GM21786 (cell line): ENCODE data around the gene TIGD1.
"Not testable (repeated sequence)": the region's sequence is repeated elsewhere in the genome, so short reads cannot be mapped to it uniquely, and the experiment has no call there.

Experiments
- ATAC-seq: cut with Tn5 transposase; IDR thresholded peaks from one replicate; pipeline ENCODE4 v1.9.1; 2021; ENCODE audit not compliant: unreplicated experiment

The TIGD1 gene

GRCh38 chr2:232571026-232571474 lies 20.7 kb upstream of the TIGD1 start:
- no peak for ATAC-seq

- ATAC-seq: not testable (repeated sequence)
Observed at GRCh38 chr2:232570481-232570880, 20.1 kb upstream of the TIGD1 start.

- no peak for ATAC-seq
Observed at GRCh38 chr2:232569541-232569940, 19.2 kb upstream of the TIGD1 start.

GRCh38 chr2:232568161-232568560 lies 17.8 kb upstream of the TIGD1 start:
- no peak for ATAC-seq

DNA sequence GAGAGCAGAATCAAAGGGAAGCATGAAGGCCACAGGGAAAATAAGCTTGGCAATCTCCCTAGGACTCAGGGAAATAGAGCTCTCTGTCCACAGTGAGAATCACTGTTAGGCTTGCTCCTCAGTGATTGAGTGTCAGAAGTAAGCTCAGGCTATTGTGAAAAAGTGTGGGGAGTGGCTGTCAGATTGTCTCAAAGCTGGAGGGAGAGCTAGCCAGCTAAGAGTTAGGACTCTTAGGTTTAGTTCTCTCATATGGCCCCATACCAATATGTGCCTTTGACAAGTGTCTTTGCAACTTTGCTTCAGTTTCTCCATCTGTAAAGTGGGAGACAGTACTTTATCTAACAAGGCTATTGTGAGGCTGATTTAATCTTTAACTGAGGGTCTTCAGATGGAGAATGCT lies 17.4 kb upstream of the TIGD1 start:
- no peak for ATAC-seq

GRCh38 chr2:232563580-232563979 lies 13.2 kb upstream of the TIGD1 start:
- no peak for ATAC-seq

GRCh38 chr2:232562515-232563151 lies 12.3 kb upstream of the TIGD1 start:
- ATAC-seq: no peak

GRCh38 chr2:232556426-232556825 lies 6.1 kb upstream of the TIGD1 start:
- no peak for ATAC-seq

- ATAC-seq: no peak
Observed at GRCh38 chr2:232551776-232552175, 1.4 kb upstream of the TIGD1 start.

DNA sequence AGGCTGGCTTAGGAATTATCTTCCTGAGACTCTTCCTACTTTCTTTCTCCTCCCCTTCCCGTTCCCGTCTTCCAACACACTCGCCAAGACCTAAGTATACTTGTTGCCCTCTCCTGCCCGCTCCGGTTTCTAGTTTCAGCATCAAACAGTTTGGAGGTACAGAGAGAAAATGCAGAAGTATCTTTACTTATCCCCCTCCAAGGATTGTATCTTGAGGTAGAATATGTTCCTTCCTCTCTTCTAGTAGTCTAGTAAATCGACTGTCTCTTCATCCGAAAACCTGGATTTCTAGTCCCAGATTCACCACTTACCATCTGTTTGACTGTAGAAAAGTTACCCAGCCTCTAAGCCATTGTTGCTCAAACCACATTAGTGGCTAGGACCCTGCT lies 887 bp upstream of the TIGD1 start:
- no peak for ATAC-seq

DNA sequence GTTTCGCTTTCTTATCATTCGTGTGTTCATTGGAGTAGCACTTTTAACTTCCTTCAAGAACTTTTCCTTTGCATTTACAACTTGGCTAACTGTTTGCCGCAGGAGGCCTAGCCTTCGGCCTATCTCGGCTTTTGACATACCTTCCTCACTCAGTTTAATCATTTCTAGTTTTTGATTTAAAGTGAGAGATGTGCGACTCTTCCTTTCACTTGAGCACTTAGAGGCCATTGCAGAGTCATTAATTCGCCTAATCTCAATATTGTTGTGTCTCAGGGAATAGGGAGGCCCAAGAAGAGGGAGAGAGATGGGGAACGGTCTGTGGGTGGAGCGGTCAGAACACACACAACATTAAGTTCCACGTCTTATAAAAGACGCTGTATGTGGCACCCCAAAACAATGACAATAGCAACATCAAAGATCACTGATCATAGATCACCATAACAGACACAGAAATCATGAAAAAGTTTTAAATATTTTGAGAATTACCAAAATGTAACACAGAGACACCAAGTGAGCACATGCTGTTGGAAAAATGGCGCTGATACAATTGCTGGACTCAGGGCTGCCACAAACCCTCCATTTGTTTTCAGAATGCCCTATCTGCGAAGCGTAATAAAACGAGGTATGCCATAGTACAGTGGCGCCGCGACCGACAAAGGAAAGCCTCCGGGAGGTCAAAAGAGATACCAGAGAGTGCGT lies 553 bp downstream of the TIGD1 start:
- ATAC-seq: no peak

DNA sequence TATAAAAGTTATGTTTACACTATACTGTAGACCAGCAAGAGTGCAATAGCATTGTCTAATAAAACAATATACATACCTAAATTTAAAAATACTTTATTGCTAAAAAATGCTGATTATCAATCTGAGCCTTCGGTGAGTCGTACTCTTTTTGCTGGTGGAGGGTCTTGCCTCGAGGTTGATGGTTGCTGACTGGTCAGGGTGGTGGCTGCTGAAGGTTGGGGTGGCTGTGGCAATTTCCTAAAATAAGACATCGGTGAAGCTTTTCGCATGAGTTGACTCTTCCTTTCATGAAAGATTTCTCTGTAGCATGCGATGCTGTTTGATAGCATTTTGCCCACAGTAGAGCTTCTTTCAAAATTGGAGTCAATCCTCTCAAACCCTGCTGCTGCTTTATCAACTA lies 2.4 kb downstream of the TIGD1 start:
- ATAC-seq: no peak

DNA sequence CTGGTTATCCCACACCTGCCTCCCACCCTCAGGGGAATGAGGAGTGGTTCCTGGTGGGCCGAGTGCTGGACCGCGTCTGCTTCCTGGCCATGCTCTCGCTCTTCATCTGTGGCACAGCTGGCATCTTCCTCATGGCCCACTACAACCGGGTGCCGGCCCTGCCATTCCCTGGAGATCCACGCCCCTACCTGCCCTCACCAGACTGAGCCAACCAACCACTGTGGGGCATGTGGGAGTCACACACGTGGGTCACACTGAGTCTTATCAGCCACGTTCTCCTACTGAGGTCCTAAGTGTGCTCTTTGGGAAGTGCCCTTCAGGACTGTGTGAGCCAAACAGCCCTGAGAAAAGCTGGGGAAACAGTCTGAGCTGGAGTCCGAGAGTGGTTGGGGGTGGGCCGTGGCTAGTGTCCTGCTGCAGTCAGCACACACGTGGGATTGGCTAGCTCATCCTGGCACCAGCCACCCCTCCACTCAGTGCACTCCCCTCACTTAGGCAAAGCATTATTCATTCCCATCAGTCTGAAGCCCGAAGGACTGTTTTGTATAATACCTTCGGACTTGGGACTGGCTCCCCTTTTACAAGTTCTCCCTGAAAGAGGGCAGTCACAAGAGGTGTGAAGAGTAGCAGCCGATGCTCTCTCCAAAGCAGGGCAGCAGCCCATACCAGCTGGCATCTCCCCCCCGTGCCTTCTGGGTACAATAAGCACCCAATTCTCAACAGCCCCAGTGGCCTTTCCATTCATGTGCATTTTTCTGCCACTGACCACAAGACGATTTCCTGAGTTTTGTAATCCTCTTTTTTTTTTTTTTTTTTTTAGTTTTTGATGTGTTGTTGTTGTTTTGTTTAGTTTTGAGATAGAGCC lies 4.6 kb downstream of the TIGD1 start:
- ATAC-seq: no peak

GRCh38 chr2:232544674-232545073 lies 5.7 kb downstream of the TIGD1 start:
- no peak for ATAC-seq

DNA sequence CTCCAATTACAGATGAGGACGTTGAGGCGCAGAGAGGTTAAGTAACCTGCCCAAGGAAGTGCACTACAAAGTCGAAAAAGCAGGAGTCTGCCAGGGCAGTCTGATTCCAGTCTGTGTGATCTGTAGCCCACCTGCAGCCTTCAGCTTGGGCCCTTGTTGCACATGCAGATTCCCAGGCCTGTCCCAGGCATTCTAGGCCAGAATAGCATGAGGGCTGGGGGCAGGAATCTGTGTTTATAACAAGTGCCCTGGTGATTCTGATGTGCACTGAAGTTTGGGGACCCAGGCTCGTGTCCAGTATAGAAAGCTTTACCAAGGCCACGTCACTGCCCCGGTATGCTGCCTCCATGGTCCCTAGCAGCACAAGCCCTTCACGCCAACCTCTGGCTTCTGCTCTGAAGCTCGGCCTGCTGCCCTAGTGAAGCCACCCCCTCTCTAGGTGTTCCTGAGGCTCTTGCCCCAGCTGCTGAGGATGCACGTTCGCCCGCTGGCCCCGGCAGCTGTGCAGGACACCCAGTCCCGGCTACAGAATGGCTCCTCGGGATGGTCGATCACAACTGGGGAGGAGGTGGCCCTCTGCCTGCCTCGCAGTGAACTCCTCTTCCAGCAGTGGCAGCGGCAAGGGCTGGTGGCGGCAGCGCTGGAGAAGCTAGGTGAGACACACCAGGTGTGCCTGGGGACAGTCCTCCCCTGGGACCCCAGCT lies 6.3 kb downstream of the TIGD1 start:
- no peak for ATAC-seq

DNA sequence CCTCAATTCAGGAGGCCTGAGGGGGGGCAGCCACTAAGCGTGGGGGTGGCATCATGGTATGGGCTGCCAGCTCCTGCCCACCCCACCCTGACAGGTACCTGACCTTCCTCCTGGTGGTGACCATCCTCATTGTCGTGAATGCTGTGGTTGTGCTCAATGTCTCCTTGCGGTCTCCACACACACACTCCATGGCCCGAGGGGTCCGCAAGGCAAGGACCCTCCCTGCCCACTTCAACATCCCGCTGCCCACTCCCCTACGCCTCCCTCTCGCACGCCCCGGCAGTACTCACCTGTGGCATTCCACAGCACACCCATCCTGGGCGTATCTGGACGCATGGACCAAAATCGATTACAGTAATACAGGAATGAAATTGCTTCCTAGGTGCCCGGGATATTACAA lies 6.9 kb downstream of the TIGD1 start:
- ATAC-seq: no peak

GRCh38 chr2:232542715-232543467 lies 7.5 kb downstream of the TIGD1 start:
- ATAC-seq: no peak

GRCh38 chr2:232541961-232542714 lies 8.2 kb downstream of the TIGD1 start:
- no peak for ATAC-seq

GRCh38 chr2:232541195-232541960 lies 9.0 kb downstream of the TIGD1 start:
- ATAC-seq: no peak
